H1 (cell line): ENCODE data around the gene TTYH2. TPM values are rescaled to one million over a fixed set of nuclear protein-coding genes. Genes with fewer than 3 reads are reported as not detected.

Experiments
- CTCF ChIA-PET: fragments of 300-600 bp; sonication (Branson Sonifier 250); formaldehyde crosslinking; loops from one replicate; lab custom pipeline; 2021; ENCODE audit not compliant: partially characterized antibody; lab: Charles Lee
- POLR2A ChIA-PET: fragments of 300-600 bp; sonication (Branson Sonifier 250); formaldehyde crosslinking; loops from one replicate; lab custom pipeline; 2021; ENCODE audit warnings: inconsistent platforms; ENCODE audit not compliant: partially characterized antibody; lab: Charles Lee
- DNase-seq, 2 experiments: peaks; one replicate each; pipeline versions ENCODE4 v3.0.0 to v3.0.0-alpha.2; 2010 to 2022; ENCODE audit warnings: low spot score in 2 of 2, low read depth in 1 of 2, mixed read lengths in 1 of 2
- FAIRE-seq: peaks from 2 replicates; lab custom pipeline; 2011; peaks lifted over from hg19 to GRCh38; lab: Jason Lieb, UNC
- H2AFZ ChIP-seq: 2 replicates; pipeline ENCODE4 v1.8.1; 2012; ENCODE audit warnings: low read length, inconsistent platforms
- H2AK5ac ChIP-seq: 2 replicates; pipeline ENCODE4 v1.6.1; 2013; ENCODE audit warnings: low read depth, low read length
- H2BK120ac ChIP-seq: replicated peaks from 2 replicates; pipeline ENCODE3; 2013; ENCODE audit warnings: low read depth, low read length, inconsistent platforms
- H2BK12ac ChIP-seq: 2 replicates; pipeline ENCODE4 v1.6.1; 2013; ENCODE audit warnings: low read depth, low read length
- H2BK15ac ChIP-seq: 2 replicates; pipeline ENCODE4 v1.6.1; 2013; ENCODE audit warnings: low read length
- H2BK20ac ChIP-seq: 2 replicates; pipeline ENCODE4 v1.6.1; 2013; ENCODE audit warnings: low read length
- H2BK5ac ChIP-seq: 2 replicates; pipeline ENCODE4 v1.6.1; 2013; ENCODE audit warnings: low read depth, low read length
- H3K14ac ChIP-seq: 2 replicates; pipeline ENCODE4 v1.6.1; 2013; ENCODE audit warnings: inconsistent platforms; ENCODE audit not compliant: insufficient read length
- H3K18ac ChIP-seq: 2 replicates; pipeline ENCODE4 v1.6.1; 2013; ENCODE audit warnings: low read length; ENCODE audit errors: extremely low read depth
- H3K23ac ChIP-seq: 2 replicates; pipeline ENCODE4 v1.6.1; 2013; ENCODE audit warnings: inconsistent platforms; ENCODE audit not compliant: insufficient read length
- H3K23me2 ChIP-seq: 2 replicates; pipeline ENCODE4 v1.6.1; 2013; ENCODE audit warnings: low read depth, low read length
- H3K27ac ChIP-seq: 2 replicates; pipeline ENCODE4 v1.6.1; 2011; ENCODE audit warnings: low read depth, low read length, inconsistent platforms
- H3K27me3 ChIP-seq, 4 experiments: replicated peaks in 1 of 4; 1 replicate in 1 of 4; 2 replicates in 3 of 4; pipeline versions ENCODE4 v1.6.1 to v1.8.1; 2011 to 2013; ENCODE audit warnings: low read length in 3 of 4, mild to moderate bottlenecking in 3 of 4, inconsistent platforms in 2 of 4, mixed read lengths in 2 of 4, moderate library complexity in 1 of 4; ENCODE audit not compliant: control insufficient read depth in 3 of 4, insufficient read depth in 3 of 4; ENCODE audit errors: extremely low read depth in 1 of 4
- H3K36me3 ChIP-seq, 4 experiments: 2 replicates each; pipeline versions ENCODE4 v1.6.1 to v1.8.1; 2011 to 2013; ENCODE audit warnings: mild to moderate bottlenecking in 4 of 4, low read length in 3 of 4, moderate library complexity in 2 of 4, control low read depth in 1 of 4, inconsistent platforms in 1 of 4; ENCODE audit not compliant: insufficient read depth in 4 of 4, control insufficient read depth in 2 of 4
- H3K4ac ChIP-seq: replicated peaks from 2 replicates; pipeline ENCODE3; 2013; ENCODE audit warnings: low read length, low read depth, mixed read lengths, inconsistent platforms; ENCODE audit not compliant: insufficient read length
- H3K4me1 ChIP-seq, 4 experiments: replicated peaks in 1 of 4; 1 replicate in 1 of 4; 2 replicates in 3 of 4; pipeline versions ENCODE4 v1.6.1 to v1.8.1; 2011 to 2013; ENCODE audit warnings: low read length in 3 of 4, inconsistent platforms in 2 of 4, mixed read lengths in 1 of 4; ENCODE audit not compliant: insufficient read depth in 4 of 4, control insufficient read depth in 3 of 4
- H3K4me2 ChIP-seq, 2 experiments: 2 replicates each; pipeline versions ENCODE4 v1.6.1 to v1.8.1; 2011 to 2013; ENCODE audit warnings: low read depth in 2 of 2, low read length in 2 of 2, control low read depth in 1 of 2, inconsistent platforms in 1 of 2, mild to moderate bottlenecking in 1 of 2; ENCODE audit not compliant: insufficient read depth in 1 of 2
- H3K4me3 ChIP-seq, 4 experiments: fragments of 200-600, 300-600 bp in 1 of 4; sonication (generic), shearing (Covaris generic), sonication (Bioruptor Twin) in 1 of 4; 2 replicates each; pipeline versions ENCODE4 v1.5.1 to v1.8.1; 2011 to 2016; ENCODE audit warnings: low read length in 4 of 4, low read depth in 3 of 4, control low read depth in 2 of 4, inconsistent platforms in 2 of 4, mild to moderate bottlenecking in 2 of 4, mixed read lengths in 1 of 4, moderate library complexity in 1 of 4; ENCODE audit not compliant: insufficient read depth in 2 of 4; ENCODE audit errors: extremely low read depth in 1 of 4
- H3K56ac ChIP-seq: replicated peaks from 2 replicates; pipeline ENCODE3; 2013; ENCODE audit warnings: low read depth, mild to moderate bottlenecking, mixed read lengths, low read length, inconsistent platforms; ENCODE audit not compliant: insufficient read length
- H3K79me1 ChIP-seq: 2 replicates; pipeline ENCODE4 v1.6.1; 2013; ENCODE audit warnings: low read depth, low read length, control low read depth
- H3K79me2 ChIP-seq, 2 experiments: 2 replicates each; pipeline versions ENCODE4 v1.6.1 to v1.8.1; 2012 to 2013; ENCODE audit warnings: low read length in 2 of 2, mild to moderate bottlenecking in 2 of 2, inconsistent platforms in 1 of 2; ENCODE audit not compliant: insufficient read depth in 2 of 2, control insufficient read depth in 1 of 2
- H3K9ac ChIP-seq, 4 experiments: replicated peaks in 1 of 4; 1 replicate in 1 of 4; 2 replicates in 3 of 4; pipeline versions ENCODE4 v1.6.1 to v1.8.1; 2011 to 2013; ENCODE audit warnings: low read depth in 3 of 4, low read length in 3 of 4, control low read depth in 2 of 4, mild to moderate bottlenecking in 2 of 4, moderate library complexity in 2 of 4, inconsistent platforms in 1 of 4; ENCODE audit errors: extremely low read depth in 1 of 4
- H3K9me3 ChIP-seq, 2 experiments: 2 replicates each; pipeline versions ENCODE4 v1.6.1 to v1.8.1; 2012 to 2013; ENCODE audit warnings: mild to moderate bottlenecking in 2 of 2, moderate library complexity in 2 of 2, control low read depth in 1 of 2, inconsistent platforms in 1 of 2, low read depth in 1 of 2, low read length in 1 of 2, mixed read lengths in 1 of 2; ENCODE audit not compliant: insufficient read depth in 2 of 2
- H4K20me1 ChIP-seq, 2 experiments: replicated peaks in 1 of 2; 2 replicates each; pipeline versions ENCODE3 to v1.8.1; 2011 to 2013; ENCODE audit warnings: inconsistent platforms in 2 of 2, low read length in 2 of 2, mild to moderate bottlenecking in 1 of 2; ENCODE audit not compliant: insufficient read depth in 2 of 2, control insufficient read depth in 1 of 2
- H4K5ac ChIP-seq: 2 replicates; pipeline ENCODE4 v1.6.1; 2013; ENCODE audit warnings: low read length, low read depth, mixed read lengths, inconsistent platforms; ENCODE audit not compliant: insufficient read length
- H4K8ac ChIP-seq: 2 replicates; pipeline ENCODE4 v1.8.0; 2013; ENCODE audit warnings: mild to moderate bottlenecking, moderate library complexity, low read length, inconsistent platforms; ENCODE audit not compliant: insufficient read depth; ENCODE audit errors: extremely low read depth
- H4K91ac ChIP-seq: replicated peaks from 2 replicates; pipeline ENCODE3; 2013; ENCODE audit warnings: low read length, mixed read lengths, inconsistent platforms; ENCODE audit not compliant: insufficient read length
- ASH2L ChIP-seq: fragments of 200-600, 300-600 bp; sonication (generic); IDR thresholded peaks from one replicate; pipeline ENCODE4 v1.7.1; 2017; ENCODE audit warnings: low read length
- ATF3 ChIP-seq: IDR thresholded peaks from 2 replicates; pipeline ENCODE4 v1.6.1; 2011; ENCODE audit warnings: low read depth, mild to moderate bottlenecking, low read length; ENCODE audit not compliant: insufficient read depth
- CEBPB ChIP-seq: IDR thresholded peaks from 2 replicates; pipeline ENCODE4 v1.6.1; 2012; ENCODE audit warnings: low read depth, low read length
- CHD1 ChIP-seq: IDR thresholded peaks from 2 replicates; pipeline ENCODE4 v1.6.1; 2012; ENCODE audit warnings: low read depth, low read length, improper control_type of control experiment
- GABPA ChIP-seq: IDR thresholded peaks from 2 replicates; pipeline ENCODE4 v1.6.1; 2011; ENCODE audit warnings: mild to moderate bottlenecking, low read length, moderate library complexity, borderline replicate concordance; ENCODE audit not compliant: insufficient read depth
- KDM5A ChIP-seq: fragments of 200-600 bp; IDR thresholded peaks from 2 replicates; pipeline ENCODE4 v1.7.1; 2012; ENCODE audit warnings: mild to moderate bottlenecking, low read length, inconsistent platforms, mixed read lengths
- MAFK ChIP-seq: IDR thresholded peaks from 2 replicates; pipeline ENCODE4 v1.6.1; 2012; ENCODE audit warnings: low read depth, mild to moderate bottlenecking, improper control_type of control experiment, low read length
- RAD21 ChIP-seq, 2 experiments: IDR thresholded peaks in 1 of 2; conservative IDR thresholded peaks in 1 of 2; 2 replicates each; pipeline ENCODE4 v1.6.1; 2011; ENCODE audit warnings: low read depth in 2 of 2, low read length in 2 of 2, improper control_type of control experiment in 1 of 2, inconsistent platforms in 1 of 2, mild to moderate bottlenecking in 1 of 2, moderate library complexity in 1 of 2
- SAP30 ChIP-seq: fragments of 300-600 bp; sonication (generic); IDR thresholded peaks from 2 replicates; pipeline ENCODE4 v1.7.1; 2012; ENCODE audit warnings: low read length, moderate library complexity, mild to moderate bottlenecking, inconsistent platforms; ENCODE audit not compliant: insufficient read depth, insufficient replicate concordance
- SIRT6 ChIP-seq: IDR thresholded peaks from one replicate; pipeline ENCODE4 v1.7.1; 2012; ENCODE audit warnings: low read length, inconsistent platforms
- SIX5 ChIP-seq: IDR thresholded peaks from 2 replicates; pipeline ENCODE4 v1.6.1; 2011; ENCODE audit warnings: mild to moderate bottlenecking, low read depth, low read length
- SP4 ChIP-seq: IDR thresholded peaks from 2 replicates; pipeline ENCODE4 v1.6.1; 2012; ENCODE audit warnings: low read length, inconsistent platforms
- WGBS, 2 experiments: shearing (Covaris generic) in 1 of 2; methylation state at CpG; one replicate each; pipeline versions ENCODE4 v1.1.6 to v1.1.7; 2013 to 2015; ENCODE audit warnings: low lambda C conversion rate in 2 of 2, mixed read lengths in 2 of 2, inconsistent platforms in 1 of 2, low coverage in 1 of 2, missing lambda C conversion rate in 1 of 2; ENCODE audit not compliant: insufficient replicate concordance in 2 of 2, insufficient coverage in 1 of 2, insufficient read length in 1 of 2; ENCODE audit errors: extremely low coverage in 1 of 2, missing lambda C conversion rate in 1 of 2; 5-methylcytosine and 5-hydroxymethylcytosine counted together
- polyA plus RNA-seq, 7 experiments: library from polyadenylated mRNA; depleted of rRNA in 3 of 7; stranded (reverse) in 5 of 7; unstranded in 2 of 7; fragments of >200 nt in 5 of 7; fragments of 200-250 nt in 2 of 7; gene quantifications; 1 replicate in 5 of 7; 2 replicates in 1 of 7; 4 replicates in 1 of 7; pipeline versions ENCODE4 v1.2.1 to v1.2.3, GENCODE V29; 2011 to 2013; ENCODE audit warnings: missing spikeins in 2 of 7, mixed read lengths in 2 of 7
- total RNA-seq: library from RNA; stranded (reverse); fragmentation: NEBNext Ultra II Directional; extraction: Animal tissue kit (Norgen Biotek cat#: 25700); gene quantifications from 2 replicates; pipeline ENCODE4 v1.2.1, GENCODE V29; 2021

Gene TTYH2
- total and polyA plus RNA-seq, 2 of the 8 experiments (the other 6 are each of a cell fraction or from before 2014, with no cell fraction given), result 3.2 to 9.2 TPM

DNA sequence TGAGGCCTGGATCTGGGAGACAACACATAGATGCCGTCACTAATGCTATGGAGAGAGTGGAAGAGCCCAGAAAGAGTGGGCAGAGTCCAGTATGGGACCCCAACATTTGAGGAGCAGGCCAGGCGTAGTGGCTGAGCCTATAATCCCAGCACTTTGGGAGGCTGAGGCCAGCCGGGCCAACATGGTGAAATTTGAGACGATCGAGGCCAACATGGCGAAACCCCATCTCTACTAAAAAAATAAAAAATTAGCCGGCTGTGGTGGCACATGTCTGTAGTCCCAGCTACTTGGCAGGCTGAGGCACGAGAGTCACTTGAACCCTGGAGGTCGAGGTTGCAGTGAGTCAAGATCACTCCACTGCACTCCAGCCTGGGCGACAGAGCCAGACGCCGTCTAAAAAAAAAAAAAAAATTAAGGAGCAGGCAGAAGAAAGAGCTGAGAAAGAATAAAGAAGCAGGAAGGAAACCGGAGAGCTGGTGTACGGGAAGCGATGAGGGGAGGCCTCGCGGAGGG lies 54.7 kb downstream of the TTYH2 start:
- H3K79me2 ChIP-seq, result no peaks in the 10 kb centered on the region
- H3K9ac ChIP-seq, result no peak overlapping the region
- H2AFZ ChIP-seq, result no peak overlapping the region

More for the DNA sequence above, 54.7 kb downstream of the TTYH2 start:
- ChIA-PET POLR2A (interaction anchor here (1.0 to 1.4 kb wide), 2 partner anchors 59 to 62 kb away, joined by 3 to 5 read pairs; no protein-coding TSS in a partner anchor), CTCF (interaction anchor here (0.6 to 1.8 kb wide), 6 partner anchors 13 to 1286 kb away, joined by 3 to 4 read pairs (median 3); no protein-coding TSS in a partner anchor)
- H4K91ac ChIP-seq, result no peak overlapping the region
- H2BK20ac ChIP-seq, result no peak overlapping the region
- 80% methylated on average over 13 of the region's 17 CpGs; no CpG with 5 or more reads in 1 of the 2 experiments for WGBS, 2 experiments
- peak overlapping the region; percentile 12; the same call in 1 of the 2 replicates for H2BK15ac ChIP-seq
- FAIRE-seq (no peak), DNase-seq (no peak)
- no peak overlapping the region for H3K18ac ChIP-seq
- no peak overlapping the region for H3K56ac ChIP-seq
- no peaks in the 10 kb centered on the region for H3K79me1 ChIP-seq
- no peak overlapping the region for H3K4me2 ChIP-seq
- no peak overlapping the region for H4K8ac ChIP-seq
- no peak overlapping the region for H2BK120ac ChIP-seq
- no peak for TF ChIP-seq SP4
- no peak for TF ChIP-seq CEBPB
- TF ChIP-seq ASH2L, result no peak
- no peak for TF ChIP-seq MAFK
- no peak for TF ChIP-seq GABPA
- TF ChIP-seq CHD1, result no peak
- TF ChIP-seq RAD21 (IDR thresholded peaks at IDR 0.05 in 1 of 2, conservative IDR thresholded peaks at IDR 0.05 in 1 of 2; ENCODE audit: low read depth in 2 of 2, low read length in 2 of 2), result no peak
- no peak for TF ChIP-seq KDM5A
- no peak for TF ChIP-seq ATF3
- TF ChIP-seq SIRT6, result no peak
- no peak for TF ChIP-seq SIX5
- no peak for TF ChIP-seq SAP30
- TF ChIP-seq, all 59 proteins: peak for 0
- Histone ChIP-seq H3K9me3 (no peaks in the 10 kb centered on the region), H3K4me1 (peaks cover 0 to 2% (median 0%) of the 10 kb centered on the region in 4 experiments; a peak in 2 of 7 replicates), H3K4me3 (no peak overlapping the region), H3K23me2 (no peaks in the 10 kb centered on the region), H2AK5ac (no peak overlapping the region), H2BK5ac (no peak overlapping the region), H4K5ac (no peak overlapping the region), H3K27me3 (no peaks in the 10 kb centered on the region; a peak in 1 of 7 replicates), H2BK12ac (no peak overlapping the region), H4K20me1 (no peaks in the 10 kb centered on the region), H3K27ac (no peak overlapping the region), H3K23ac (no peak overlapping the region), H3K36me3 (no peaks in the 10 kb centered on the region), H3K14ac (no peak overlapping the region), H3K4ac (no peak overlapping the region)
